ENCODE data around the gene BRD2. TPM values are rescaled to one million over a fixed set of nuclear protein-coding genes. Genes with fewer than 3 reads are reported as not detected.

BRD2 gene
- total and polyA plus RNA-seq, 9 of the 15 experiments (the other 6 are each of a cell fraction or from before 2014, with no cell fraction given), result 19.0 to 252 (median 181) TPM

GRCh38 chr6:33015798-33016197, 47.4 kb downstream of the BRD2 start (continued):
- TF ChIP-seq FOXK1 (CRISPR knock-in tag; IDR thresholded peaks at IDR 0.05; ENCODE audit: borderline replicate concordance), result no peak
- TF ChIP-seq CBX8 (IDR thresholded peaks at IDR 0.05; ENCODE audit: borderline replicate concordance, extremely low read depth, low read depth, low read length, poor library complexity, severe bottlenecking), result no peak
- TF ChIP-seq CHD1 (IDR thresholded peaks at IDR 0.05; ENCODE audit: low read length), result no peak
- no peak for TF ChIP-seq ZBTB8A (IDR thresholded peaks at IDR 0.05; ENCODE audit: partially characterized antibody)

DNA sequence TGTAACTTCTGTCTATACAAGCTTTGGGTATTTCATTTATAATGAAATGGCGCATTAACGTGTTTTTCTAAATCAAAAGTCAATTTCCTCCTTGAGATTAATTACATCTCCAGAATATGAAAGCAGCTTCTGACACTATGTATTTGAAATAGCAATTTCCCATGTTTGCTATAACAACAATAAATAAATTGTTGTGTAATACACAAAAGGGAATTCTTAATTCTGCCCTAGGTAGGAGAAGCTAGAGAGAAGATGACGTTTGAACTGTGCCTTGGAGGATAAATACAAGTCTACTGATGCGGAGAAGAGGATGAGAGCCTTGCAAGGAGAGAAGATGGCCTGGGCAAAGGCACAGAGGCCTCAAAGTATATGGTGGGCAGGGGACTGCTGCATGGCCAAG, 48.6 kb downstream of the BRD2 start:
- FAIRE-seq (no peak), ATAC-seq (no peak), DNase-seq (ENCODE audit: extremely low read depth in 1 of 4, low spot score in 3 of 4) (no peak)
- in situ Hi-C loops (cut with MboI) (loop anchor here (5.0 kb wide), 2 partner anchors 70 to 230 kb away; no protein-coding TSS in a partner anchor), intact Hi-C loops (cut with micrococcal nuclease) (loop anchor here (5.0 kb wide), 1 partner anchor 130 kb away; no protein-coding TSS in a partner anchor)
- WGBS (ENCODE audit: insufficient coverage, low coverage, missing lambda C conversion rate), result 2% methylated on average over 4 of the region's 4 CpGs
- Histone ChIP-seq H3K4me3 (no peak overlapping the region), H3K27me3 (ENCODE audit: control insufficient read depth in 2 of 2, insufficient read depth in 2 of 2, low read length in 2 of 2) (peaks cover 20 to 38% of the 10 kb centered on the region in 2 experiments; a peak in 4 of 5 replicates), H3K79me2 (ENCODE audit: control insufficient read depth, insufficient read depth, low read length) (no peaks in the 10 kb centered on the region), H3K9me3 (replicated peaks; ENCODE audit: control insufficient read depth, insufficient read depth, low read depth, low read length) (no peaks in the 10 kb centered on the region), H3K4me1 (replicated peaks in 1 of 2; ENCODE audit: control insufficient read depth in 2 of 2, insufficient read depth in 2 of 2, low read length in 2 of 2) (no peaks in the 10 kb centered on the region), H3K27ac (ENCODE audit: extremely low read depth, low read depth, low read length) (no peak overlapping the region), H3K9ac (ENCODE audit: insufficient read depth in 1 of 2, low read depth in 2 of 2, low read length in 2 of 2) (no peak overlapping the region), H3K4me2 (ENCODE audit: insufficient read depth, low read length) (no peak overlapping the region), H2AFZ (ENCODE audit: low read depth, low read length) (no peak overlapping the region), H3K36me3 (ENCODE audit: control insufficient read depth, insufficient read depth, low read length) (no peaks in the 10 kb centered on the region), H3K9me1 (ENCODE audit: control insufficient read depth, insufficient read depth, low read length) (no peaks in the 10 kb centered on the region), H4K20me1 (replicated peaks; ENCODE audit: control insufficient read depth, insufficient read depth, low read length) (peaks cover 4% of the 10 kb centered on the region; the same call in 1 of the 2 replicates)
- CTCF ChIA-PET (ENCODE audit: low intra/inter-chr PET ratio), result interaction anchor here (1.3 to 3.3 kb wide), 2 partner anchors 75 to 231 kb away, joined by 5 to 19 read pairs; no protein-coding TSS in a partner anchor
- BruUV-seq (replicated peaks), result no TSS peak
- POLR2A ChIA-PET, result no interaction called here
- peak; percentile 72 for TF ChIP-seq CEBPB (tag; IDR thresholded peaks at IDR 0.05)
- no peak for TF ChIP-seq POLR2AphosphoS5 (IDR thresholded peaks at IDR 0.05; ENCODE audit: control insufficient read depth, insufficient read depth, low read depth, low read length)
- no peak for TF ChIP-seq CEBPG (CRISPR knock-in tag; IDR thresholded peaks at IDR 0.05)
- peak; percentile 46 to 88; a peak in 3 of 4 replicates for TF ChIP-seq CEBPG (tag; conservative IDR thresholded peaks at IDR 0.05 in 1 of 2, IDR thresholded peaks at IDR 0.05 in 1 of 2)

Data from K562 (cell line).